Fibroblast of mammary gland (primary cell): Measurements from ENCODE around the gene GRK5.

Experiments used
- DNase-seq: peaks from one replicate; pipeline ENCODE4 v3.0.0-alpha.2; 2010; ENCODE audit warnings: low read depth
- H3K4me3 ChIP-seq: 2 replicates; pipeline ENCODE4 v1.5.1; 2011; ENCODE audit warnings: low read depth, mild to moderate bottlenecking, low read length, moderate library complexity; ENCODE audit not compliant: control insufficient read depth
- CTCF ChIP-seq: conservative IDR thresholded peaks from 2 replicates; pipeline ENCODE4 v1.5.1; 2011; ENCODE audit warnings: low read depth, low read length, inconsistent platforms; ENCODE audit not compliant: control insufficient read depth, insufficient read depth

GRK5 gene

GRCh38 chr10:119365773-119366599, 158.6 kb downstream of the GRK5 start:
- TF ChIP-seq CTCF: no peak
- peak; percentile 12 for DNase-seq
- H3K4me3 ChIP-seq: no peak overlapping the region

GRCh38 chr10:119367841-119368549, 160.6 kb downstream of the GRK5 start:
- no peak overlapping the region for H3K4me3 ChIP-seq
- DNase-seq: no peak
- TF ChIP-seq CTCF: no peak

GRCh38 chr10:119368581-119368980, 161.2 kb downstream of the GRK5 start:
- no peak overlapping the region for H3K4me3 ChIP-seq
- no peak for TF ChIP-seq CTCF
- no peak for DNase-seq

- no peak for DNase-seq
- no peak overlapping the region for H3K4me3 ChIP-seq
- TF ChIP-seq CTCF: no peak
Observed at GRCh38 chr10:119368991-119369869, 161.9 kb downstream of the GRK5 start.

GRCh38 chr10:119370111-119370741, 162.9 kb downstream of the GRK5 start:
- DNase-seq: peak; percentile 84
- TF ChIP-seq CTCF: no peak
- no peak overlapping the region for H3K4me3 ChIP-seq
